Measurements from ENCODE around the gene CACNA2D1.

CACNA2D1 gene
- total RNA-seq: 0 to 0.72 (median 0.13) reads per million in 4 experiments

GRCh38 chr7:82443547-82444219 is at the start of gene CACNA2D1:
TSS of gene CACNA2D1 (minus strand) at chr7:82443777.
- no peak for DNase-seq

GRCh38 chr7:82481499-82482097 is 38.0 kb upstream of the CACNA2D1 start:
- DNase-seq: no peak

GRCh38 chr7:82477733-82478515 is 34.3 kb upstream of the CACNA2D1 start:
- no peak for DNase-seq

GRCh38 chr7:82472966-82473365 is 29.4 kb upstream of the CACNA2D1 start:
- no peak for DNase-seq

GRCh38 chr7:82471351-82472020 is 27.9 kb upstream of the CACNA2D1 start:
- DNase-seq: no peak

GRCh38 chr7:82469207-82469606 is 25.6 kb upstream of the CACNA2D1 start:
- no peak for DNase-seq

- DNase-seq: no peak
Measured at GRCh38 chr7:82468435-82468834, 24.9 kb upstream of the CACNA2D1 start.

GRCh38 chr7:82467020-82467419 is 23.4 kb upstream of the CACNA2D1 start:
- no peak for DNase-seq

GRCh38 chr7:82464372-82464771 is 20.8 kb upstream of the CACNA2D1 start:
- no peak for DNase-seq

- no peak for DNase-seq
Measured at GRCh38 chr7:82455295-82455694, 11.7 kb upstream of the CACNA2D1 start.

GRCh38 chr7:82450759-82451158 is 7.2 kb upstream of the CACNA2D1 start:
- DNase-seq: no peak

- DNase-seq: no peak
Measured at GRCh38 chr7:82449910-82450309, 6.3 kb upstream of the CACNA2D1 start.

GRCh38 chr7:82446897-82447296 is 3.3 kb upstream of the CACNA2D1 start:
- no peak for DNase-seq

GRCh38 chr7:82445271-82445670 is 1.7 kb upstream of the CACNA2D1 start:
- DNase-seq: no peak

- no peak for DNase-seq
Measured at GRCh38 chr7:82444220-82444909, 788 bp upstream of the CACNA2D1 start.

GRCh38 chr7:82443036-82443546 is 486 bp downstream of the CACNA2D1 start:
- DNase-seq: no peak

GRCh38 chr7:82442492-82443035 is 1.0 kb downstream of the CACNA2D1 start:
- DNase-seq: no peak

GRCh38 chr7:82441669-82442478 is 1.7 kb downstream of the CACNA2D1 start:
- no peak for DNase-seq

GRCh38 chr7:82438521-82438920 is 5.1 kb downstream of the CACNA2D1 start:
- DNase-seq: no peak

- no peak for DNase-seq
Measured at GRCh38 chr7:82435769-82436168, 7.8 kb downstream of the CACNA2D1 start.
